PC-3 (cell line): ENCODE data around the gene SLC4A5.

Experiments used
- EZH2 ChIP-seq: fragments of 300-600 bp; sonication (generic); IDR thresholded peaks from one replicate; pipeline ENCODE4 v1.6.1; 2017; ENCODE audit warnings: antibody characterized with exemption, mild to moderate bottlenecking, low read length; ENCODE audit not compliant: unreplicated experiment
- EZH2phosphoT487 ChIP-seq: fragments of 300-600 bp; sonication (generic); IDR thresholded peaks from 2 replicates; pipeline ENCODE4 v1.6.1; 2018; ENCODE audit warnings: mild to moderate bottlenecking, antibody characterized with exemption, low read length, borderline replicate concordance
- TF ChIP-seq, protein P1 (sequence below): fragments of 300-600 bp; sonication (generic); conservative IDR thresholded peaks from 2 replicates; pipeline ENCODE4 v1.5.1; 2017; ENCODE audit warnings: antibody characterized with exemption, low read depth, mild to moderate bottlenecking, low read length

DNA sequence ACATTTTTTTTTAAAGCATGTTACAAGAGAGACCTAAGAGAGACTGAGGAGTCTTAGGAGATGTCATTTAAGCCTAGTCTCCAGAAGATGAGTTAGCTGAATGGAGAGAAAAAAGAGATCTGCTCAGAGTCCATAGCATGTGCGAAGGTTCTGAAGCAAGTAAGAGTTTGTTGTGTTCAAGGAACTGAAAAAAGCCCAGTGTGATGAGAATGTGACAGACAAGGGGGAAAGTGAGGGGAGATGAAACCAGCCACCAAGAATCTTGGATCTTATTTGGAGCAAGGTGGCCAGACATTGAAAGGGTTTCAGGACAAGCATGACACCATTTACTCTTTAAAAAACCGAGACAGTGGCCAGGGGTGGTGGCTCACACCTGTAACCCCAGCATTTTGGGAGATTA lies 159.3 kb downstream of the SLC4A5 start:
- TF ChIP-seq, protein P1, sequence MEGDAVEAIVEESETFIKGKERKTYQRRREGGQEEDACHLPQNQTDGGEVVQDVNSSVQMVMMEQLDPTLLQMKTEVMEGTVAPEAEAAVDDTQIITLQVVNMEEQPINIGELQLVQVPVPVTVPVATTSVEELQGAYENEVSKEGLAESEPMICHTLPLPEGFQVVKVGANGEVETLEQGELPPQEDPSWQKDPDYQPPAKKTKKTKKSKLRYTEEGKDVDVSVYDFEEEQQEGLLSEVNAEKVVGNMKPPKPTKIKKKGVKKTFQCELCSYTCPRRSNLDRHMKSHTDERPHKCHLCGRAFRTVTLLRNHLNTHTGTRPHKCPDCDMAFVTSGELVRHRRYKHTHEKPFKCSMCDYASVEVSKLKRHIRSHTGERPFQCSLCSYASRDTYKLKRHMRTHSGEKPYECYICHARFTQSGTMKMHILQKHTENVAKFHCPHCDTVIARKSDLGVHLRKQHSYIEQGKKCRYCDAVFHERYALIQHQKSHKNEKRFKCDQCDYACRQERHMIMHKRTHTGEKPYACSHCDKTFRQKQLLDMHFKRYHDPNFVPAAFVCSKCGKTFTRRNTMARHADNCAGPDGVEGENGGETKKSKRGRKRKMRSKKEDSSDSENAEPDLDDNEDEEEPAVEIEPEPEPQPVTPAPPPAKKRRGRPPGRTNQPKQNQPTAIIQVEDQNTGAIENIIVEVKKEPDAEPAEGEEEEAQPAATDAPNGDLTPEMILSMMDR, result no peak
- no peak for TF ChIP-seq EZH2phosphoT487
- no peak for TF ChIP-seq EZH2
